ACHN (cell line): ENCODE data around the gene CACNA1B.

Experiments used
- DNase-seq: peaks from one replicate; pipeline ENCODE4 v3.0.0-alpha.2; 2015
- in situ Hi-C: cut with HindIII; loops from 2 replicates; pipeline ENCODE4 v1.10.0; 2017; ENCODE audit warnings: low sequenced_read_pairs, low pct_ligation_motif_present, low pct_unique_long_range_greater_than_20kb

CACNA1B gene

GRCh38 chr9:137989156-137989555, 111.6 kb downstream of the CACNA1B start:
- in situ Hi-C loops: no loop called here
- no peak for DNase-seq

GRCh38 chr9:137989999-137990715, 112.6 kb downstream of the CACNA1B start:
- DNase-seq: no peak
- in situ Hi-C loops: no loop called here

- no peak for DNase-seq
- in situ Hi-C loops: no loop called here
Observed at GRCh38 chr9:138003485-138004190, 126.1 kb downstream of the CACNA1B start.

GRCh38 chr9:138006576-138007233, 129.1 kb downstream of the CACNA1B start:
- in situ Hi-C loops: no loop called here
- no peak for DNase-seq

GRCh38 chr9:138007566-138007917, 130.0 kb downstream of the CACNA1B start:
- in situ Hi-C loops: no loop called here
- no peak for DNase-seq

GRCh38 chr9:138007918-138008841, 130.6 kb downstream of the CACNA1B start:
- DNase-seq: no peak
- in situ Hi-C loops: no loop called here

- no peak for DNase-seq
- in situ Hi-C loops: no loop called here
Observed at GRCh38 chr9:138009016-138009802, 131.6 kb downstream of the CACNA1B start.

- no peak for DNase-seq
- in situ Hi-C loops: no loop called here
Observed at GRCh38 chr9:138009803-138010690, 132.5 kb downstream of the CACNA1B start.

- DNase-seq: no peak
- in situ Hi-C loops: no loop called here
Observed at GRCh38 chr9:138010861-138011260, 133.3 kb downstream of the CACNA1B start.

GRCh38 chr9:138011951-138012500, 134.4 kb downstream of the CACNA1B start:
- no peak for DNase-seq
- in situ Hi-C loops: no loop called here

GRCh38 chr9:138013273-138013672, 135.7 kb downstream of the CACNA1B start:
- no peak for DNase-seq
- in situ Hi-C loops: no loop called here

GRCh38 chr9:138013836-138014562, 136.4 kb downstream of the CACNA1B start:
- in situ Hi-C loops: no loop called here
- no peak for DNase-seq

GRCh38 chr9:138014563-138014945, 137.0 kb downstream of the CACNA1B start:
- no peak for DNase-seq
- in situ Hi-C loops: no loop called here

GRCh38 chr9:138015021-138015829, 137.6 kb downstream of the CACNA1B start:
- in situ Hi-C loops: no loop called here
- no peak for DNase-seq

GRCh38 chr9:138016406-138017187, 139.0 kb downstream of the CACNA1B start:
- no peak for DNase-seq
- in situ Hi-C loops: no loop called here
